GM12892 (cell line): Measurements from ENCODE around the gene NID1.

ENCODE experiments used
- POLR2A ChIP-seq: IDR thresholded peaks from 2 replicates; pipeline ENCODE4 v1.6.1; 2011; ENCODE audit warnings: low read depth, low read length, control low read depth
- POLR2AphosphoS5 ChIP-seq: IDR thresholded peaks from 2 replicates; pipeline ENCODE4 v1.6.1; 2011; ENCODE audit warnings: low read depth, low read length, control low read depth
- TAF1 ChIP-seq: IDR thresholded peaks from 2 replicates; pipeline ENCODE4 v1.6.1; 2011; ENCODE audit warnings: low read depth, mild to moderate bottlenecking, control low read depth, low read length, borderline replicate concordance

GRCh38 chr1:235984041-235984825 lies 80.7 kb downstream of the NID1 start:
- TF ChIP-seq TAF1 (no peak), POLR2AphosphoS5 (no peak), POLR2A (no peak)
